Ramos (cell line): ENCODE data around the gene MAP4K3.

ENCODE experiments used
- in situ Hi-C: fragments of 300-500 bp; cut with MboI; formaldehyde crosslinking; loops from one replicate; pipeline ENCODE4 v1.14.3; 2022; ENCODE audit warnings: low sequenced_read_pairs; ENCODE audit not compliant: unreplicated experiment

MAP4K3 gene

GRCh38 chr2:39265315-39265714 is 171.8 kb downstream of the MAP4K3 start:
- in situ Hi-C loops: no loop called here

- in situ Hi-C loops: no loop called here
These were observed 172.4 kb downstream of the MAP4K3 start for GRCh38 chr2:39264733-39265132.

GRCh38 chr2:39260087-39260486 is 177.0 kb downstream of the MAP4K3 start:
- in situ Hi-C loops: no loop called here

GRCh38 chr2:39256040-39256439 is 181.0 kb downstream of the MAP4K3 start:
- in situ Hi-C loops: no loop called here

- in situ Hi-C loops: no loop called here
These were observed 184.1 kb downstream of the MAP4K3 start for GRCh38 chr2:39252888-39253518.

- in situ Hi-C loops: loop anchor here (25.0 kb wide), 1 partner anchor 490 kb away; no protein-coding TSS in a partner anchor
These were observed 189.5 kb downstream of the MAP4K3 start for GRCh38 chr2:39247512-39248043.

- in situ Hi-C loops: loop anchor here (25.0 kb wide), 1 partner anchor 491 kb away; no protein-coding TSS in a partner anchor
These were observed 190.6 kb downstream of the MAP4K3 start for GRCh38 chr2:39246382-39246980.

GRCh38 chr2:39244963-39245625 is 192.0 kb downstream of the MAP4K3 start:
- in situ Hi-C loops: loop anchor here (25.0 kb wide), 1 partner anchor 492 kb away; no protein-coding TSS in a partner anchor

- in situ Hi-C loops: loop anchor here (25.0 kb wide), 1 partner anchor 493 kb away; no protein-coding TSS in a partner anchor
These were observed 192.7 kb downstream of the MAP4K3 start for GRCh38 chr2:39244241-39244862.

GRCh38 chr2:39243469-39244123 is 193.5 kb downstream of the MAP4K3 start, which contains the start of gene CDKL4:
CDKL4 (minus strand) TSS chr2:39243970.
- in situ Hi-C loops: loop anchor here (25.0 kb wide), 1 partner anchor 494 kb away; no protein-coding TSS in a partner anchor

GRCh38 chr2:39241588-39241987 is 195.5 kb downstream of the MAP4K3 start:
- in situ Hi-C loops: loop anchor here (25.0 kb wide), 1 partner anchor 496 kb away; no protein-coding TSS in a partner anchor

- in situ Hi-C loops: loop anchor here (25.0 kb wide), 1 partner anchor 497 kb away; no protein-coding TSS in a partner anchor
These were observed 196.3 kb downstream of the MAP4K3 start for GRCh38 chr2:39240758-39241157.

- in situ Hi-C loops: loop anchor here (25.0 kb wide), 1 partner anchor 503 kb away; no protein-coding TSS in a partner anchor
These were observed 202.3 kb downstream of the MAP4K3 start for GRCh38 chr2:39234754-39235153.

GRCh38 chr2:39232141-39232540 is 204.9 kb downstream of the MAP4K3 start:
- in situ Hi-C loops: loop anchor here (25.0 kb wide), 1 partner anchor 505 kb away; no protein-coding TSS in a partner anchor

GRCh38 chr2:39228413-39229209 is 208.5 kb downstream of the MAP4K3 start:
- in situ Hi-C loops: loop anchor here (5.0 to 25.0 kb wide), 4 partner anchors 166 to 644 kb away; no protein-coding TSS in a partner anchor

- in situ Hi-C loops: loop anchor here (5.0 to 25.0 kb wide), 4 partner anchors 166 to 643 kb away; no protein-coding TSS in a partner anchor
These were observed 209.3 kb downstream of the MAP4K3 start for GRCh38 chr2:39227628-39228412.

- in situ Hi-C loops: loop anchor here (5.0 to 25.0 kb wide), 4 partner anchors 163 to 641 kb away; no protein-coding TSS in a partner anchor
These were observed 211.5 kb downstream of the MAP4K3 start for GRCh38 chr2:39225567-39225966.

- in situ Hi-C loops: loop anchor here (10.0 kb wide), 1 partner anchor 639 kb away; no protein-coding TSS in a partner anchor
These were observed 213.2 kb downstream of the MAP4K3 start for GRCh38 chr2:39223909-39224308.
